Activated CD8-positive, alpha-beta memory T cell treated with anti-CD3 and anti-CD28 coated beads for 4 hours (primary cell): Measurements from ENCODE around the gene ZGPAT.

Experiments used
- DNase-seq, 2 donors: peaks; one replicate each; pipeline ENCODE4 v3.0.0-alpha.2; 2020; ENCODE audit warnings: low read depth in 2 of 2

The ZGPAT gene

GRCh38 chr20:63744574-63745423 lies 37.0 kb downstream of the ZGPAT start:
- DNase-seq, result no peak

DNA sequence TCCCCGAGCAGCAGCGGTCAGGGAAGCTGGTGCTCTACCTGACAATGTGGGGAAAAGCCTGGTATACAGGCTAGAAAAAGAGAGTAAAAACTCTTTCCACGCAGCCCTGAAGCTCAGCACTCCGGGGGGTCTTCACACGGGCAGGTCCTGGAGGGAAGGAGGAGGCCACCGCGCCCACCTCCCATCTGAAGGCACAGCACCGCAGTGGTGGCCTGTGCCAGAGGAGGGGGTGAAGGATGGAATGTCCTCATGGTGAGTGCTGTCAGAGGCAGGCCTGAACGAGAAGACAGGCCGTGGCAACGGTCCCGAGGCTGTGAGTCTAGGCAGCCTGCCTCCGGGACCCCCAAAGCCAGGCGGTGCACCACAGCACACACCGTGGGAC lies 37.6 kb downstream of the ZGPAT start:
- no peak for DNase-seq

- DNase-seq, result no peak
Observed at GRCh38 chr20:63745961-63746731, 38.3 kb downstream of the ZGPAT start.

DNA sequence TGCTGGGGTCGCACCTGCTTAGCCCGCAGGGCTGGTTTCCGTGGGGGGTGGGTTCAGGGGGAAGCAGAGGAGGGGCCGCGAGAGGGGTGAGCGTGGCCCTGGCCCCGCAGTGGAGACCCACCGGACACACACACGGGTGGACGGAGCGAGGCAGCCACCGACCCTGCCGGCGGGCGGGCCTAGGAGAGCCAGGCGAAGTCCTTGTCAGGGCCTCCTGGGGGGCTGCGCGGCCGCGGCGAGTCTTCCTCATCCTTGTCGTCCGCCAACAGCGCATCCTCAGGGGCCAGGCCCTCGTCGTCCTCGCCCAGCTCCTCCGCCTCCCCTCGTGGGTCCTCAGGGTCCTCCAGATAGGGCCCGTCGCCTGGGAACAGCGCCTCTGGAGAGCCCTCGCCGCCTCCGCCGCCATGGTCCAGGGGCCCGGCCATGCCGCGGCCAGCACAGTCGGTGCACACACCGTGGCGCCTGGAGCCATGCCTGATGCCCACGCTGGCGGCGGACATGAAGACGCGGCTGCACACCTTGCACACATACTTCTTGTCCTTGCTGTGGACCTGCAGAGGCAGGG lies 39.0 kb downstream of the ZGPAT start:
- no peak for DNase-seq

DNA sequence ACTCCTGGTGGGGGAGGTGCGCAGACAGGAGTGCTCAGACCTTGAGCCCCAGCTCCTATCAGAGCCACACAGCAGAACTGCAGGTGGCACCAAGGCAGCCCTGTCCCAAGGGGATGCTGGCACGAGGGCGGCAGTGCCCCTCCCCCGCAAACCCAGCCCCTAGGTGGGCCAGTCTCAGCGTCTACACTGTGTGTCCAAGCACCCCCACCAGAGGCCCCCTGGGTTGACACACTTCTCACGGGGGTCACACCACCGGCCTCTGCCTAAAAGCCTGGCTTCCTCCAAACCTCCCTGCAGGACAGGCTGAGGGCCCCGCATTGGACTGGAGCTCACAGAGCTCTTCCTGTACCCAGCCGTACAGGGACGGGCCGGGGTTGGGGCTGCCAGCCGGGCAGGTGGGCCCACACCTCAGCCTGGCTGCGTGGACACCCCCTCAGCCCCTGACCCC lies 39.8 kb downstream of the ZGPAT start:
- DNase-seq, result no peak

DNA sequence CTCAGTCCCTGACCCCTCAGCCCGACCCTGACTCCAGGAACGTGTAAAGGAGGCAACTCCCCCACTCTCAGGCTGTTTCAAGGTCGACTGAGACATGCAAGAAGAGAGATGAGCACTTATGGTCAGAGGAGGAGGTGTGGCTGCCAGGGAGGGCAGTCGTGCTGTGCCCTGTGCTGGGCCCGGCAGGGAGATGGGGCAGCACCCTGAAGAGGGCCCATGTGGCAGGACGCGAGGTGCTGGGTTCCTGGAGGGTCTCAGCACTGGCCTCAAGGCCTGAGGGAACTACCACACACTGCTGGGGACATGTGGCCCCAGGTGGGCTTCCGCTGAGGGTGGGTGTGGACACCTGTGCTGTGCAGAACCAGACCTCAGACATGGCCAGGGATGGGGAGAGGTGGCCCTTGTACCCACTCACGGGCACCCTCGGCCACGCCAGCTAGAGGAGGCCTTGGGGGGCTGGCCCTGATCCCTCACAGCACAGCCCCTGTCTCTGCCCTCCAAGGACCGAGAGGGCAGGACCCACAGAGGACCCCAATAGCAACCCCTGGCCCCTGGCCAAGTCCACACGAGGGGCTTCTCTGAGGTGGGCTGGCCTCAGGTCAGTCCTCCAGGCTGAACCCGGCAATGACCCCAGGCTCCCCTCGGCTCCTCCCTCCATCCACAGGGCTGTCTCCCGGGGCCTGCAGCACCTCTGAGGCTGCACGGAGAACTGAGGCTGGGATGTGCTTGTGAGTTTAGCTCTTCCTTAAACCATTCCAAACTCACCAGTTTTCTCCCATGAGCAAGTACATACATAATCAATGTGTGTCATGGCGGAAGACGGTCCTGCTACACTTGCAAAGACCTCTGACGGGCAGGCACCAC lies 40.5 kb downstream of the ZGPAT start:
- no peak for DNase-seq

GRCh38 chr20:63748934-63749270 lies 41.1 kb downstream of the ZGPAT start:
- no peak for DNase-seq

GRCh38 chr20:63749597-63750508 lies 42.0 kb downstream of the ZGPAT start:
- no peak for DNase-seq

DNA sequence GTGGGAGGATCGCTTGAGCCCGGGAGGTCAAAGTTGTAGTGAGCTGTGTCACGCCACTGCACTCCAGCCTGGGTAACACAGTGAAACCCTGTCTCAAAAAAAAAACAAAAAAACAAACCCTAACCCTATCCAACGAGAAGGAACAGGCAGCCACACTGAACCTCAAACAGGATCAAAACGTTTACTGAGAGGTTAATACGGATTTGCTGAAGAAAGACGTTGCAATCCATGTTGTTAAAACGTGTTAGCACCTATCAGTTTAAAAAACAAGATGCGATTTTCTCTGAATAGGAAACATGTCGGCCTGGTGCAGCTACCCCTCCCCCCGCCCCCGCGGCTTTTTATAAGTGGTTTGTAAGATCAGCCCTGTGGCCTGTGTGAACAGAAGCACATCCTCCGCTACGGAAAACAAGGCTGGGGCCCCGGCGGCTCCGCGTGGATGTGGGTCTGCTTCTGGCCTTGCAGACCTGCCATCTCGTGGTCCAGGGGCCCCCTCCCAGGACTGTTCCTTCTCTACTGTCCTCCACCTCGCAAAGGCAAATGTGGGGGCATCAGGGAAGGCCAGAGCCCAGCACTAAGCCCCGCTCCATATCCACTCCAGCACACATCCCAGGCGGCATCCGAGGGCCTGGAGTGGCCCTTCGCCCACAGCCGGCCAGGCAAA lies 43.1 kb downstream of the ZGPAT start:
- no peak for DNase-seq

DNA sequence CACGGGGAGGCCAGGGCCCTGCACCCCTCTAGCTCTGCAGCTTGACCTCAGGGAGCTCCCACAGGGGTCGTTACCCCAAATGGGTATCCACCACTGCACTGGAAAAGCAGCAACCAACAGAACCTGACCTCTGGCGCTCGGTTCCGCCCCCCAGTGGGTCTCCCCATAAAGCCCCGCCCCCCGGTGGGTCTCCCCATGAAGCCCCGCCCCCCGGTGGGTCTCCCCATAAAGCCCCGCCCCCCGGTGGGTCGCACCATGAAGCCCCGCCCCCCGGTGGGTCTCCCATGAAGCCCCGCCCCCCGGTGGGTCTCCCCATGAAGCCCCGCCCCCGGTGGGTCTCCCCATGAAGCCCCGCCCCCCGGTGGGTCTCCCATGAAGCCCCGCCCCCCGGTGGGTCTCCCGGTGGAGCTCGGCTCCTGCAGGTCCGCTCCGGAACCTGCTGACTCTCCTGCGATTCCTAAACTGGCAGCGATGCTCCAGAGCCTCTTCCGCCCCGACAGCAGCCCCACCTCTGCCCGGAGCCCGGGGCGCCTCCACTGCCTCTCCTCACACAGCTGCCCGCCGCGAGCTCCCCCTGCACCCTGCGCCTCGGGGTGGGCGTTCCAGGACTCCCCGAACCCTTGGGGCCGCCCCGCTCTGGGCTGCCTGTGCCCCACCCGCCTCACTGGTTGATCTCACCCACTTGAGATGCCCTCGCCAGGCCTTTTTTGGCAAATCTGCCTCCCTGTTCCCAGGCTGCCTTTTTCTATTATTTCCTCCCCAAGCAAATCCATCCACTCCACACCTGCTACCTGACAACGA lies 43.8 kb downstream of the ZGPAT start:
- DNase-seq, result no peak

DNA sequence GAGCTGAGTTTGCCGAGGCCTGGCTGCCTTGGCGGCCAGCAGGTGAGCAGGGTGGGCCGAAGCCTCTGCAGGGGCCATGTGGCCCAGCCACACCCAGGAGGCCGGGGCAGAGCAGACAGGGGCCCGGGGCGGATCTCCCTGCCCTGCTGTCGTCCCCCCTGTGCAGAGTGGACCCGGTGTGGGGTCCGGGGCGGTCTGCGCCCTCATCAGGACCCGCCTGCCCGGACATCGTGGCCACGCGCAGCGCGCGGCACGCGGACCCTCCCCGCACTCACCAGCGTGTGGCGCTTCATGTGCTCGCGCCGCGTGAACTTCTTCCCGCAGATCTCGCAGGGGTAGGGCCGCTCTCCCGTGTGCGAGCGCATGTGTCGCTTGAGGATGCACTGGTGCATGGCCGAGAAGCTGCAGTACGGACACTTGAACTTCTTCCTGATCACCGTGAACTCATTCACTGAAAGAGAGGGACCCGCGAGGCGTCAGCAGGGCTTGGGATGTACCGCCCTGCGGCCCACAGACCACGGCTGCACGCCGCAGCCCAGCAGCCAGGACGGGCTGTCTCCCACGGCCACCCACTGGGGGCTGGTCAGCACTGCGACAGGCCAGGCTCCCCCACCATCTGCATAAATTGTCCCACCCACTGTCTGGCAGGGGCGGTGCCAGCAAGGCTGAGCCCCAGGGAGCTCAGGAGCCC lies 44.7 kb downstream of the ZGPAT start:
- DNase-seq, result no peak

DNA sequence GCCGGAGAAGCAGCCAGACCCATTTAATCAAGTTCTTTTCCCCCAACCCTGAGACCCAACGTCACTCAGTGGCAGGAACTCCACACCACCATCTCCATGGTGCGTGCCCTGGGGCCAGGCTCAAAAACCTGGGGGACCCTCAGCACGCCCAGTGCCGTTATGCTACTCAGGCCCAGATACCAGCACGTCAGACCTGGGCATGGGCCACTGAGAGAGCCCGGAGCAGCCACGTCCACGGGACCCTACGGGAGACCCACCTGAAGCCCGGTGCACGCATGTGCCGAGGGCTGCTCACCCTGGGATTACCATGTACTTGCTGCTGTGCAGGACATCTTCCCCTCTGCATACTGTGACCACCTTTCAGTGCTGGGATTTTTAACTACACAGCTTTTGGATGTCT lies 45.5 kb downstream of the ZGPAT start:
- DNase-seq, result no peak

- no peak for DNase-seq
Observed at GRCh38 chr20:63754008-63754407, 46.2 kb downstream of the ZGPAT start.

- DNase-seq, result no peak
Observed at GRCh38 chr20:63755933-63756647, 48.3 kb downstream of the ZGPAT start.

GRCh38 chr20:63756648-63756991 lies 48.8 kb downstream of the ZGPAT start:
- no peak for DNase-seq

- no peak for DNase-seq
Observed at GRCh38 chr20:63758152-63758551, 50.3 kb downstream of the ZGPAT start.

GRCh38 chr20:63759377-63759901 lies 51.6 kb downstream of the ZGPAT start:
- no peak for DNase-seq
